HepG2 (cell line): ENCODE data around the gene HPS4. TPM values are rescaled to one million over a fixed set of nuclear protein-coding genes. Genes with fewer than 3 reads are reported as not detected.
A peak's percentile ranks its signal among the peaks of the same experiment; 100 is the strongest.

Source experiments
- ATAC-seq: fragments of 200-7000 bp; cut with Tn5 transposase; 3 replicates; pipeline ENCODE4 v1.9.1; 2020; ENCODE audit warnings: mild to moderate bottlenecking, moderate library complexity
- BruUV-seq: library from RNA; stranded (reverse); fragments of 400-500 nt; replicated peaks from 2 replicates; lab custom pipeline; 2021; lab: Mats Ljungman, UMichigan
- CTCF ChIA-PET: fragments of 300-600 bp; formaldehyde crosslinking; extraction: SDS; loops from one replicate; lab custom pipeline; 2021; ENCODE audit warnings: low total read pairs, inconsistent platforms, low intra/inter-chr PET ratio; lab: Yijun Ruan, JAX
- POLR2A ChIA-PET: fragments of 350-600 bp; sonication (Branson Sonifier 250); formaldehyde crosslinking; loops from one replicate; lab custom pipeline; 2020; ENCODE audit warnings: antibody characterized with exemption, inconsistent platforms; lab: Yijun Ruan, JAX
- DNase-seq: peaks from one replicate; pipeline ENCODE4 v3.0.0-alpha.2; 2015; ENCODE audit warnings: low spot score
- FAIRE-seq: peaks from 3 replicates; lab custom pipeline; 2011; peaks lifted over from hg19 to GRCh38; lab: Jason Lieb, UNC
- H2AFZ ChIP-seq: one replicate; pipeline ENCODE4 v1.6.1; 2011; ENCODE audit warnings: low read length, inconsistent platforms
- H3K27ac ChIP-seq: fragments of 300-600 bp; 3 replicates; pipeline ENCODE4 v1.8.0; 2011; ENCODE audit warnings: mixed run types, mild to moderate bottlenecking, mixed read lengths, low read length, inconsistent platforms; ENCODE audit not compliant: insufficient read depth; ENCODE audit errors: extremely low read length
- H3K27me3 ChIP-seq, 2 experiments: fragments of 200-600 bp in 1 of 2; 2 replicates in 1 of 2; 3 replicates in 1 of 2; pipeline versions ENCODE4 v1.6.0 to v1.8.0; 2011; ENCODE audit warnings: low read length in 2 of 2, mild to moderate bottlenecking in 2 of 2, moderate library complexity in 2 of 2, inconsistent platforms in 1 of 2; ENCODE audit not compliant: insufficient read depth in 2 of 2, control insufficient read depth in 1 of 2
- H3K36me3 ChIP-seq, 2 experiments: fragments of 200-600 bp in 1 of 2; replicated peaks in 1 of 2; 2 replicates in 1 of 2; 3 replicates in 1 of 2; pipeline versions ENCODE4 v1.5.1 to v1.8.0; 2011; ENCODE audit warnings: low read length in 2 of 2, inconsistent platforms in 1 of 2; ENCODE audit not compliant: insufficient read depth in 2 of 2, control insufficient read depth in 1 of 2
- H3K4me1 ChIP-seq: 2 replicates; pipeline ENCODE4 v1.5.1; 2012; ENCODE audit warnings: low read length, inconsistent platforms; ENCODE audit not compliant: insufficient read depth
- H3K4me2 ChIP-seq: 2 replicates; pipeline ENCODE4 v1.6.0; 2011; ENCODE audit warnings: low read depth, low read length, inconsistent platforms
- H3K4me3 ChIP-seq, 3 experiments: fragments of 200-600 bp in 1 of 3; sonication (generic), shearing (Covaris generic) in 1 of 3; replicated peaks in 1 of 3; 2 replicates each; pipeline ENCODE4 v1.5.1; 2011 to 2016; ENCODE audit warnings: low read length in 3 of 3, inconsistent platforms in 2 of 3, low read depth in 2 of 3, mild to moderate bottlenecking in 2 of 3, control low read depth in 1 of 3, mixed read lengths in 1 of 3; ENCODE audit not compliant: insufficient read depth in 1 of 3
- H3K79me2 ChIP-seq: one replicate; pipeline ENCODE4 v1.6.1; 2011; ENCODE audit warnings: low read length, inconsistent platforms; ENCODE audit not compliant: insufficient read depth
- H3K9ac ChIP-seq: 2 replicates; pipeline ENCODE4 v1.6.0; 2011; ENCODE audit warnings: mild to moderate bottlenecking, low read depth, low read length, inconsistent platforms; ENCODE audit not compliant: insufficient read depth
- H3K9me3 ChIP-seq: 2 replicates; pipeline ENCODE4 v1.5.1; 2012; ENCODE audit warnings: mild to moderate bottlenecking, low read length
- H4K20me1 ChIP-seq: 2 replicates; pipeline ENCODE4 v1.6.0; 2011; ENCODE audit warnings: inconsistent platforms, mild to moderate bottlenecking, low read length, moderate library complexity; ENCODE audit not compliant: insufficient read depth
- AKAP8 ChIP-seq: sonication (generic); formaldehyde crosslinking; IDR thresholded peaks from 2 replicates; pipeline ENCODE4 v1.5.1; 2020; ENCODE audit warnings: mild to moderate bottlenecking, missing genetic modification reagents
- CENPX ChIP-seq: sonication (generic); formaldehyde crosslinking; IDR thresholded peaks from 2 replicates; pipeline ENCODE4 v1.9.0; 2021; ENCODE audit warnings: mild to moderate bottlenecking, missing genetic modification reagents, moderate library complexity
- MED13 ChIP-seq: sonication (generic); formaldehyde crosslinking; IDR thresholded peaks from 2 replicates; pipeline ENCODE4 v1.5.0; 2020; ENCODE audit warnings: missing genetic modification reagents
- SPEN ChIP-seq: sonication (generic); formaldehyde crosslinking; IDR thresholded peaks from 2 replicates; pipeline ENCODE4 v1.5.1; 2020; ENCODE audit warnings: low read depth, mild to moderate bottlenecking, missing genetic modification reagents
- ZNF276 ChIP-seq: sonication (generic); formaldehyde crosslinking; IDR thresholded peaks from 2 replicates; pipeline ENCODE4 v1.4.0; 2020; ENCODE audit warnings: mild to moderate bottlenecking, low read depth, missing genetic modification reagents
- ZNF335 ChIP-seq: sonication (generic); formaldehyde crosslinking; IDR thresholded peaks from 2 replicates; pipeline ENCODE4 v1.4.0; 2020; ENCODE audit warnings: missing genetic modification reagents
- ZNF629 ChIP-seq: sonication (generic); formaldehyde crosslinking; conservative IDR thresholded peaks from 2 replicates; pipeline ENCODE4 v1.5.0; 2020; ENCODE audit warnings: missing genetic modification reagents
- ZNF639 ChIP-seq: conservative IDR thresholded peaks from 2 replicates; pipeline ENCODE4 v1.6.1; 2018; ENCODE audit warnings: missing genetic modification reagents
- WGBS: methylation state at CpG from one replicate; pipeline ENCODE4 v1.1.6; 2017; ENCODE audit warnings: low lambda C conversion rate; 5-methylcytosine and 5-hydroxymethylcytosine counted together
- in situ Hi-C: cut with HindIII; loops from 2 replicates; pipeline ENCODE4 v1.10.0; 2017; ENCODE audit warnings: low pct_unique_long_range_greater_than_20kb; ENCODE audit not compliant: extremely low pct_ligation_motif_present
- intact Hi-C: fragments of 100-400 bp; cut with micrococcal nuclease; formaldehyde crosslinking; loops from one replicate; pipeline ENCODE4 v1.10.0; 2022; ENCODE audit not compliant: unreplicated experiment
- polyA plus RNA-seq, 8 experiments: library from polyadenylated mRNA; depleted of rRNA in 3 of 8; stranded (reverse) in 7 of 8; unstranded in 1 of 8; fragments of >200 nt; fragmentation: Illumina TruSeq in 4 of 8; extraction: Trizol in 4 of 8; gene quantifications; 2 replicates each; pipeline versions ENCODE4 v1.2.1 to v1.2.3, GENCODE V29; 2011 to 2016; ENCODE audit warnings: low read depth in 4 of 8, missing spikeins in 1 of 8, mixed read lengths in 1 of 8; ENCODE audit not compliant: insufficient read depth in 1 of 8
- total RNA-seq, 5 experiments: library from RNA; depleted of rRNA; stranded (reverse); fragments of >200 nt; fragmentation: Illumina TruSeq; extraction: Trizol; gene quantifications; 2 replicates each; pipeline ENCODE4 v1.2.3, GENCODE V29; 2016; ENCODE audit warnings: low read depth in 1 of 5

HPS4 gene
- total and polyA plus RNA-seq, 2 of the 13 experiments (the other 11 are each of a cell fraction or from before 2014, with no cell fraction given) = 27.4 to 34.0 TPM

GRCh38 chr22:26522012-26522411, 38.4 kb upstream of the HPS4 start:
- BruUV-seq = no TSS peak
- WGBS = 100% methylated on average over 2 of the region's 2 CpGs
- DNase-seq (no peak), ATAC-seq (no peak), FAIRE-seq (no peak)
- CTCF ChIA-PET = no interaction called here
- Histone ChIP-seq H4K20me1 (no peaks in the 10 kb centered on the region), H3K4me3 (no peak overlapping the region), H3K9ac (no peak overlapping the region), H3K79me2 (no peaks in the 10 kb centered on the region), H3K9me3 (no peaks in the 10 kb centered on the region), H3K27ac (no peak overlapping the region)
- in situ Hi-C loops = no loop called here
- intact Hi-C loops = no loop called here
- TF ChIP-seq CENPX (CRISPR knock-in tag) (no peak), AKAP8 (no peak), ZNF335 (no peak), ZNF639 (CRISPR knock-in tag) (no peak), SPEN (CRISPR knock-in tag) (no peak), ZNF629 (CRISPR knock-in tag) (peak; percentile 72), ZNF276 (CRISPR knock-in tag) (no peak), MED13 (CRISPR knock-in tag) (no peak)
- TF ChIP-seq, all 625 proteins: peak for 1
- POLR2A ChIA-PET = no interaction called here
- H3K36me3 ChIP-seq = no peaks in the 10 kb centered on the region
- no peaks in the 10 kb centered on the region for H3K27me3 ChIP-seq
- no peak overlapping the region for H2AFZ ChIP-seq
- peaks cover 15% of the 10 kb centered on the region for H3K4me1 ChIP-seq
- no peak overlapping the region for H3K4me2 ChIP-seq
